Colonic mucosa (tissue), 4 donors: ENCODE results near the gene ADAMTSL1. TPM values are rescaled to one million over a fixed set of nuclear protein-coding genes. Genes with fewer than 3 reads are reported as not detected.

ENCODE experiments used
- DNase-seq: peaks from one replicate; pipeline ENCODE4 v3.0.0-alpha.2; 2020
- H3K27ac ChIP-seq: fragments of 200-600 bp; one replicate; pipeline ENCODE4 v1.8.0; 2021
- H3K27me3 ChIP-seq: fragments of 200-600 bp; one replicate; pipeline ENCODE4 v1.8.0; 2021
- H3K36me3 ChIP-seq: fragments of 200-600 bp; one replicate; pipeline ENCODE4 v1.8.0; 2021
- H3K4me1 ChIP-seq: fragments of 200-600 bp; one replicate; pipeline ENCODE4 v1.8.0; 2021; ENCODE audit warnings: mild to moderate bottlenecking
- H3K4me3 ChIP-seq: fragments of 200-600 bp; one replicate; pipeline ENCODE4 v1.8.0; 2021
- H3K9ac ChIP-seq, 2 donors: one replicate each; pipeline ENCODE4 v1.7.0; 2013; ENCODE audit warnings: control low read depth in 2 of 2, low read depth in 2 of 2, low read length in 2 of 2
- H3K9me3 ChIP-seq: fragments of 200-600 bp; one replicate; pipeline ENCODE4 v1.8.0; 2021
- CTCF ChIP-seq: fragments of 200-600 bp; IDR thresholded peaks from one replicate; pipeline ENCODE4 v1.8.0; 2022; ENCODE audit warnings: antibody characterized with exemption, mild to moderate bottlenecking
- intact Hi-C: fragments of 100-400 bp; cut with DNase I; formaldehyde crosslinking; loops from one replicate; pipeline ENCODE4 v1.14.1; 2022
- total RNA-seq, 2 donors: library from RNA; stranded (reverse); fragmentation: NEBNext Ultra II Directional in 1 of 2; extraction: Animal tissue kit (Norgen Biotek cat#: 25700) in 1 of 2; gene quantifications; one replicate each; pipeline ENCODE4 v1.2.1, GENCODE V29; 2021
- donor health status: healthy.
- donor health status: DM: no; HTN: no; CAD: no.
- donor health status: DM: no; HTN: no; CAD: no.

ADAMTSL1 gene
- total RNA-seq, 2 donors from 2014 or later, result 10.2 to 14.7 TPM

GRCh38 chr9:18861609-18862544 lies 387.9 kb downstream of the ADAMTSL1 start:
- TF ChIP-seq CTCF, result no peak
- intact Hi-C loops, result no loop called here
- Histone ChIP-seq H3K36me3 (no peaks in the 10 kb centered on the region), H3K27ac (no peak overlapping the region), H3K9me3 (no peaks in the 10 kb centered on the region), H3K4me1 (no peaks in the 10 kb centered on the region), H3K27me3 (no peaks in the 10 kb centered on the region), H3K4me3 (no peak overlapping the region), H3K9ac (no peak overlapping the region)
- no peak for DNase-seq

DNA sequence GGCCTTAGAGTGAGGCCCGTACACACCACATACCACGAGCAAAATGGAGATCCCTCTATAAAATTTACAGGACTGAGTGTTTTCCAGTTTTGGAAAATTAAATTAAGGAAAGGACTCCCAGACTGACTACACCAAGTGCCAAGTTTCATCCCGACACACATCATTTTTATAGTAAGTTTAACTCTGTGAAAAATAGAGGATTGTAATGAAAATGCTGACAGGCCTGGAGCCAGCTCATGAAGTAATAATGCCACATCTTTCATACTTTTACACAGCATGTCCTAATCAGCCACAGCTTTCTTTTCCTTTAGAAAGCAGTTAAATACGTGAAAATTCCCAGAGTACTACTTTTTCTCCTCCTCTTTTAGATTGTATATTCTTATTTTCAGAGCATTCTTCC lies 389.8 kb downstream of the ADAMTSL1 start:
- no peak for DNase-seq
- H3K27me3 ChIP-seq, result no peaks in the 10 kb centered on the region
- no peak for TF ChIP-seq CTCF
- no peaks in the 10 kb centered on the region for H3K36me3 ChIP-seq
- H3K9me3 ChIP-seq, result no peaks in the 10 kb centered on the region
- H3K4me3 ChIP-seq, result no peak overlapping the region
- H3K4me1 ChIP-seq, result no peaks in the 10 kb centered on the region
- no peak overlapping the region for H3K9ac ChIP-seq
- intact Hi-C loops, result no loop called here
- no peak overlapping the region for H3K27ac ChIP-seq

GRCh38 chr9:18864516-18864915 lies 390.6 kb downstream of the ADAMTSL1 start:
- no peak for TF ChIP-seq CTCF
- Histone ChIP-seq H3K36me3 (no peaks in the 10 kb centered on the region), H3K27me3 (no peaks in the 10 kb centered on the region), H3K9ac (no peak overlapping the region), H3K9me3 (no peaks in the 10 kb centered on the region), H3K4me1 (no peaks in the 10 kb centered on the region), H3K27ac (no peak overlapping the region), H3K4me3 (no peak overlapping the region)
- DNase-seq, result no peak
- intact Hi-C loops, result no loop called here

DNA sequence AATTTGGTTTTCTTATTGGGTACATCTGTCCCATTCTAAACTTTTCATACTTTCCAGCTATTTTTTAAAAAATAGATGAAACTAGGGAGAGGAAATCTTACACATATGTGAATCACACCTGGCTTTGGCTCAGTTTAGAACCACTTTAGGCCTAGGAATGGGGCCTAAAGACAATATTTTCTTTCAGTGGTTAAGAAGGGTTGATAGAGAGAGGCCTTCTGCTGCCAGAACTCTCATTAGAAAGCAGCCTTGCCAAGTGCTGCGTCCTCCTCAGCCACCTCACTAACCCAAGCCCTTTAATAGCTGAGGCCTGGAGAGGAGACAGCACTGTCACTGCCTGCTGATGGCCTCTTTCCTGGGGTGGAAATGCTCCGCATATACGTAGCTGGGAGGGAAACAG lies 391.6 kb downstream of the ADAMTSL1 start:
- no peak for TF ChIP-seq CTCF
- Histone ChIP-seq H3K27ac (no peak overlapping the region), H3K4me1 (no peaks in the 10 kb centered on the region), H3K4me3 (no peak overlapping the region), H3K36me3 (no peaks in the 10 kb centered on the region), H3K9ac (no peak overlapping the region), H3K9me3 (no peaks in the 10 kb centered on the region), H3K27me3 (no peaks in the 10 kb centered on the region)
- DNase-seq, result no peak
- intact Hi-C loops, result no loop called here

DNA sequence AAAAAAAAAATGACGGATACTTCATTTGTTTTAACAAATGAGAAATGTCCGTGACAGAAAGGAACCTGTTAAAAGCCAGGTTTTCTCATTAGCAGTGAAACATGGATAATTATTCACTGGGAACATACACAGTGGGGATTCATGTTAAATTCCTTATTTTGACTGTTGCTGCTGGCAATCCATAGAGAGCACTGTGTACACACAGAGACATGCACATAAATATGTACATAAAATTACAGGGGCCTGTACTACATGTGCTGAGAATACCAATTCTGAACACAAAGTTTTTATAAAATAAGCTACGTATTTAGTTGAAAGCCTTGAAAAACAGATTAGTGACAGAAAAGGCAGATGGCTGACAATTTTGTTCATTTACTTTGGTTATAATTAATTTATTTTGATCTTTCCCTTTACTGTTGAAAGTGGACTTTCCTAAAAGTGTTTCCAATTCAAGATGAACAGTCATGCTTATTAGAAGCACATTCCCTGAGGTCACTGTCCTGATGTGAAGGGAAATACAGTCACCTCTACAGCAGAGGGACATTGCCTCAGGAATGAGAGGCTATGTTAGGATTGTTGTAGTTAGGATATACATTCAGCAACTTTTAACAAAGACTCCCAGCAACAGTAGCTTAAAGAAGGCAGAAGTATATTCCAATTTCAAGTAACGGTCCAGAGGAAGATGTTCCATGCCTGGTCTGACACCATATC lies 392.3 kb downstream of the ADAMTSL1 start:
- TF ChIP-seq CTCF, result no peak
- intact Hi-C loops, result no loop called here

More for the DNA sequence above, 392.3 kb downstream of the ADAMTSL1 start:
- Histone ChIP-seq H3K27ac (no peak overlapping the region), H3K27me3 (no peaks in the 10 kb centered on the region), H3K4me1 (no peaks in the 10 kb centered on the region), H3K36me3 (no peaks in the 10 kb centered on the region), H3K9me3 (no peaks in the 10 kb centered on the region), H3K9ac (no peak overlapping the region), H3K4me3 (no peak overlapping the region)
- DNase-seq, result no peak
